Right atrium auricular region (tissue), 2 donors: ENCODE results near the gene CBLIF. TPM values are rescaled to one million over a fixed set of nuclear protein-coding genes. Genes with fewer than 3 reads are reported as not detected.

ENCODE experiments used
- DNase-seq: peaks from one replicate; pipeline ENCODE4 v3.0.0-alpha.2; 2019; ENCODE audit warnings: low spot score
- H3K27ac ChIP-seq, 2 donors: fragments of 200-600 bp; sonication (generic); 1 replicate in 1 of 2; 2 replicates in 1 of 2; pipeline ENCODE4 v1.5.1; 2016 to 2019
- H3K27me3 ChIP-seq, 2 donors: fragments of 200-600 bp; sonication (generic); one replicate each; pipeline versions ENCODE4 v1.5.1 to v1.6.0; 2017 to 2019
- H3K36me3 ChIP-seq: fragments of 200-600 bp; sonication (generic); one replicate; pipeline ENCODE4 v1.5.1; 2016
- H3K4me1 ChIP-seq, 2 donors: fragments of 200-600 bp; sonication (generic); one replicate each; pipeline versions ENCODE4 v1.5.1 to v1.6.0; 2017 to 2019
- H3K4me3 ChIP-seq, 2 donors: fragments of 200-600 bp; sonication (generic); 1 replicate in 1 of 2; 2 replicates in 1 of 2; pipeline ENCODE4 v1.5.1; 2017 to 2019; ENCODE audit warnings: mild to moderate bottlenecking in 1 of 2, moderate library complexity in 1 of 2
- H3K9me3 ChIP-seq, 2 donors: fragments of 200-600 bp; sonication (generic); one replicate each; pipeline ENCODE4 v1.5.1; 2019
- CTCF ChIP-seq, 2 donors: fragments of 200-600 bp; sonication (generic); IDR thresholded peaks; one replicate each; pipeline ENCODE4 v1.5.1; 2019; ENCODE audit warnings: antibody characterized with exemption in 2 of 2
- total RNA-seq, 2 donors: library from RNA; depleted of rRNA; stranded (reverse); fragments of >200 nt; gene quantifications; one replicate each; pipeline ENCODE4 v1.1.0, GENCODE V29; 2016

CBLIF gene
- total RNA-seq, 2 donors from 2014 or later, result not detected

- DNase-seq, result no peak
- Histone ChIP-seq H3K4me3 (no peak overlapping the region), H3K4me1 (no peaks in the 10 kb centered on the region), H3K27me3 (no peaks in the 10 kb centered on the region), H3K27ac (no peak overlapping the region), H3K36me3 (no peaks in the 10 kb centered on the region), H3K9me3 (peaks cover 0 to 11% of the 10 kb centered on the region in 2 donors)
- TF ChIP-seq CTCF (IDR thresholded peaks at IDR 0.05), result no peak
Observed at GRCh38 chr11:59866836-59867235, 21.5 kb upstream of the CBLIF start.

GRCh38 chr11:59866397-59866796 lies 21.1 kb upstream of the CBLIF start, which contains the start of gene TCN1:
Gene TCN1 (minus strand): TSS chr11:59866487. CDS start chr11:59866470, 17 bp downstream.
- Histone ChIP-seq H3K36me3 (no peaks in the 10 kb centered on the region), H3K4me3 (no peak within 1 kb of the TSS), H3K9me3 (peaks cover 0 to 11% of the 10 kb centered on the region in 2 donors), H3K27me3 (no peaks in the 10 kb centered on the region), H3K27ac (no peak within 1 kb of the TSS), H3K4me1 (no peaks in the 10 kb centered on the region)
- TF ChIP-seq CTCF (IDR thresholded peaks at IDR 0.05), result no peak
- no peak for DNase-seq

DNA sequence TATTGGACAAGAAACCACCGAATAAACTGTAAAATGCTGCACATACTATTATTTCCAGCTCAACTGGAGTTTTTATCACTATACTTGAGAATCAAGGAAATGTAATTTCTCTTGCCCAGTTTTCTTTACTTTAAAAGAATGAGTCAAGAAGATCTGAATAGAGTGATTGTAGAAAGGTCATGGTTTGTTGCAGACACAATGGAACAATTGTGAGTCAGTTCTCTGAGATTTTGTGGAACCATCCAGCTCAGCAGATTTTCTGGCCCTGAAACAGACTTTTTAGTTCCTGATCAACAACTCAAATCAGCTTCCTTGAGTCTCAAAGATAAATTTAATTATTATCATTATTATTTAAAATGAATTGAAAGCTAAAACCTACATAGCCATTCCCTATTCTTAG lies 19.7 kb upstream of the CBLIF start:
- Histone ChIP-seq H3K9me3 (peaks cover 0 to under 1% of the 10 kb centered on the region in 2 donors), H3K27me3 (no peaks in the 10 kb centered on the region), H3K36me3 (no peaks in the 10 kb centered on the region), H3K4me3 (no peak overlapping the region), H3K27ac (no peak overlapping the region), H3K4me1 (no peaks in the 10 kb centered on the region)
- no peak for TF ChIP-seq CTCF (IDR thresholded peaks at IDR 0.05)
- DNase-seq, result no peak

- no peaks in the 10 kb centered on the region for H3K27me3 ChIP-seq
- H3K36me3 ChIP-seq, result no peaks in the 10 kb centered on the region
- no peaks in the 10 kb centered on the region for H3K4me1 ChIP-seq
- TF ChIP-seq CTCF (IDR thresholded peaks at IDR 0.05), result no peak
- H3K27ac ChIP-seq, result no peak overlapping the region
- no peak overlapping the region for H3K4me3 ChIP-seq
- DNase-seq, result no peak
- H3K9me3 ChIP-seq, result no peaks in the 10 kb centered on the region
Observed at GRCh38 chr11:59862252-59862651, 17.0 kb upstream of the CBLIF start.

DNA sequence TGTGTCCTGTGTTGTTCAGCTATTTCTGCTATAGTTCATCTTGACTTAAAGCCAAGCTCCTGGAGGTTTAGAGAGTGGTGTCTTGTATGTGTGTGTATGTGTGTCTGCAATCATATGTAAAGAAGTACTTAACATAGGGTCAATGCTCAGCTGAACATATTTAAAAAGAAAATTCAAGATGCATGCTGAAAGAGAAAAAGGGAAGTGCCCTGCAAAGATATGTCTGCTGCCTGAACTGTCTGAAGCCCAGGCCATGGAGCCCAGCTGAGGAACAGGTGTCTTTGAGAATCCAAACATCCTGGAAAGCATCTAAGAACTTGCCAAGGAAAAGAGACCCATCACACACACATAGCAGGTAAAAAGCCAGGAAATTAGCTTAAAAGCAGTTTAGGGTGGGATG lies 14.4 kb upstream of the CBLIF start:
- TF ChIP-seq CTCF (IDR thresholded peaks at IDR 0.05), result no peak
- Histone ChIP-seq H3K4me3 (no peak overlapping the region), H3K36me3 (no peaks in the 10 kb centered on the region), H3K27me3 (no peaks in the 10 kb centered on the region), H3K9me3 (no peaks in the 10 kb centered on the region), H3K4me1 (no peaks in the 10 kb centered on the region), H3K27ac (no peak overlapping the region)
- DNase-seq, result no peak
